Lung (tissue), 12 donors: Measurements from ENCODE around the gene GTF2B. TPM values are rescaled to one million over a fixed set of nuclear protein-coding genes. Genes with fewer than 3 reads are reported as not detected.

Experiments used
- ATAC-seq: fragments of 200-7000 bp; cut with Tn5 transposase; one replicate; pipeline ENCODE4 v1.9.1; 2020; ENCODE audit warnings: moderate number of reproducible peaks; ENCODE audit not compliant: insufficient read depth, low FRiP score
- DNase-seq, 3 donors: peaks; one replicate each; pipeline ENCODE4 v3.0.0-alpha.2; 2013 to 2017
- H3K27ac ChIP-seq, 2 donors: one replicate each; pipeline ENCODE4 v1.5.1; 2013; ENCODE audit warnings: mild to moderate bottlenecking in 2 of 2, moderate library complexity in 2 of 2, control low read depth in 1 of 2, inconsistent platforms in 1 of 2, low read depth in 1 of 2, low read length in 1 of 2
- H3K27me3 ChIP-seq, 3 donors: one replicate each; pipeline ENCODE4 v1.5.1; 2013; ENCODE audit warnings: low read length in 2 of 3; ENCODE audit not compliant: control insufficient read depth in 3 of 3, insufficient read depth in 3 of 3
- H3K36me3 ChIP-seq, 4 donors: one replicate each; pipeline ENCODE4 v1.5.1; 2013; ENCODE audit warnings: low read length in 4 of 4, mild to moderate bottlenecking in 1 of 4, moderate library complexity in 1 of 4; ENCODE audit not compliant: control insufficient read depth in 4 of 4, insufficient read depth in 4 of 4
- H3K4me1 ChIP-seq, 5 donors: one replicate each; pipeline ENCODE4 v1.5.1; 2013; ENCODE audit warnings: low read length in 5 of 5, mild to moderate bottlenecking in 2 of 5, moderate library complexity in 1 of 5; ENCODE audit not compliant: control insufficient read depth in 5 of 5, insufficient read depth in 5 of 5
- H3K4me3 ChIP-seq: one replicate; pipeline ENCODE4 v1.5.1; 2013; ENCODE audit warnings: mild to moderate bottlenecking, control low read depth, moderate library complexity
- H3K9ac ChIP-seq, 2 donors: one replicate each; pipeline ENCODE4 v1.5.1; 2013; ENCODE audit warnings: low read length in 2 of 2, control low read depth in 1 of 2; ENCODE audit not compliant: insufficient read depth in 1 of 2
- H3K9me3 ChIP-seq, 4 donors: one replicate each; pipeline ENCODE4 v1.5.1; 2013; ENCODE audit warnings: low read length in 3 of 4, mild to moderate bottlenecking in 1 of 4, moderate library complexity in 1 of 4; ENCODE audit not compliant: control insufficient read depth in 4 of 4, insufficient read depth in 3 of 4
- WGBS, 2 donors: extraction: QIAGEN DNeasy Blood & Tissue Kit; methylation state at CpG; one replicate each; pipeline ENCODE4 v1.1.7; 2013; 5-methylcytosine and 5-hydroxymethylcytosine counted together
- polyA plus RNA-seq, 2 donors: library from polyadenylated mRNA; stranded (reverse); fragments of 200-250 nt; gene quantifications; one replicate each; pipeline ENCODE4 v1.2.1, GENCODE V29; 2013
- total RNA-seq, 2 donors: library from RNA; depleted of rRNA in 1 of 2; stranded (reverse); fragments of >200 nt in 1 of 2; gene quantifications; one replicate each; pipeline ENCODE4 v1.2.1, GENCODE V29; 2014 to 2021
- TF ChIP-seq, protein P1 (sequence below): IDR thresholded peaks from 2 replicates; pipeline ENCODE4 v1.5.1; 2012; ENCODE audit warnings: mild to moderate bottlenecking; ENCODE audit errors: control extremely low read depth, extremely low read depth
- donor health status: control.
- donor health status: control.
- donor health status: Bipolar disorder and iron deficiency.
- donor health status: healthy.
- donor health status: DM: yes; HTN: yes; CAD: no.

The GTF2B gene
- total and polyA plus RNA-seq, 4 donors = 20.8 to 51.1 (median 29.8) TPM

GRCh38 chr1:88813471-88813870 lies 77.9 kb downstream of the GTF2B start:
- no peaks in the 10 kb centered on the region for H3K27me3 ChIP-seq
- ATAC-seq = no peak
- H3K36me3 ChIP-seq = peaks cover 4 to 43% (median 11%) of the 10 kb centered on the region in 4 donors
- DNase-seq = no peak
- TF ChIP-seq, protein P1, sequence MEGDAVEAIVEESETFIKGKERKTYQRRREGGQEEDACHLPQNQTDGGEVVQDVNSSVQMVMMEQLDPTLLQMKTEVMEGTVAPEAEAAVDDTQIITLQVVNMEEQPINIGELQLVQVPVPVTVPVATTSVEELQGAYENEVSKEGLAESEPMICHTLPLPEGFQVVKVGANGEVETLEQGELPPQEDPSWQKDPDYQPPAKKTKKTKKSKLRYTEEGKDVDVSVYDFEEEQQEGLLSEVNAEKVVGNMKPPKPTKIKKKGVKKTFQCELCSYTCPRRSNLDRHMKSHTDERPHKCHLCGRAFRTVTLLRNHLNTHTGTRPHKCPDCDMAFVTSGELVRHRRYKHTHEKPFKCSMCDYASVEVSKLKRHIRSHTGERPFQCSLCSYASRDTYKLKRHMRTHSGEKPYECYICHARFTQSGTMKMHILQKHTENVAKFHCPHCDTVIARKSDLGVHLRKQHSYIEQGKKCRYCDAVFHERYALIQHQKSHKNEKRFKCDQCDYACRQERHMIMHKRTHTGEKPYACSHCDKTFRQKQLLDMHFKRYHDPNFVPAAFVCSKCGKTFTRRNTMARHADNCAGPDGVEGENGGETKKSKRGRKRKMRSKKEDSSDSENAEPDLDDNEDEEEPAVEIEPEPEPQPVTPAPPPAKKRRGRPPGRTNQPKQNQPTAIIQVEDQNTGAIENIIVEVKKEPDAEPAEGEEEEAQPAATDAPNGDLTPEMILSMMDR = no peak
- no peak overlapping the region for H3K27ac ChIP-seq
- no peak overlapping the region for H3K4me3 ChIP-seq
- 93 to 100% methylated on average over 1 of the region's 1 CpG for WGBS, 2 donors
- H3K9ac ChIP-seq = no peak overlapping the region
- H3K4me1 ChIP-seq = no peaks in the 10 kb centered on the region
- H3K9me3 ChIP-seq = no peaks in the 10 kb centered on the region

- no peaks in the 10 kb centered on the region for H3K9me3 ChIP-seq
Measured at GRCh38 chr1:88812366-88812765, 79.0 kb downstream of the GTF2B start.

GRCh38 chr1:88803444-88803843 lies 87.9 kb downstream of the GTF2B start:
- Histone ChIP-seq H3K4me1 (no peaks in the 10 kb centered on the region), H3K9me3 (no peaks in the 10 kb centered on the region), H3K27me3 (no peaks in the 10 kb centered on the region), H3K27ac (no peak overlapping the region), H3K4me3 (no peak overlapping the region), H3K9ac (no peak overlapping the region), H3K36me3 (peaks cover 7 to 57% (median 30%) of the 10 kb centered on the region in 4 donors)
- WGBS, 2 donors = 97 to 98% methylated on average over 5 of the region's 5 CpGs
- DNase-seq (no peak), ATAC-seq (no peak)
- TF ChIP-seq, protein P1 = no peak

More at GRCh38 chr1:88812366-88812765, 79.0 kb downstream of the GTF2B start:
- ATAC-seq (no peak), DNase-seq (no peak)
- TF ChIP-seq, protein P1 = no peak
- H3K36me3 ChIP-seq = peaks cover 4 to 41% (median 11%) of the 10 kb centered on the region in 4 donors
- no peak overlapping the region for H3K4me3 ChIP-seq
- H3K27ac ChIP-seq = no peak overlapping the region
- no peak overlapping the region for H3K9ac ChIP-seq
- H3K27me3 ChIP-seq = no peaks in the 10 kb centered on the region
- no peaks in the 10 kb centered on the region for H3K4me1 ChIP-seq

GRCh38 chr1:88802950-88803349 lies 88.4 kb downstream of the GTF2B start:
- no peak overlapping the region for H3K4me3 ChIP-seq
- ATAC-seq = no peak
- H3K36me3 ChIP-seq = peaks cover 7 to 59% (median 31%) of the 10 kb centered on the region in 4 donors
- no peak overlapping the region for H3K9ac ChIP-seq
- H3K4me1 ChIP-seq = no peaks in the 10 kb centered on the region
- H3K9me3 ChIP-seq = no peaks in the 10 kb centered on the region
- H3K27ac ChIP-seq = no peak overlapping the region
- DNase-seq = no peak
- TF ChIP-seq, protein P1 = no peak
- no peaks in the 10 kb centered on the region for H3K27me3 ChIP-seq
- WGBS, 2 donors = 86 to 90% methylated on average over 2 of the region's 2 CpGs
